Neural crest cell (in vitro differentiated cells): Measurements from ENCODE around the gene IMPA2. TPM values are rescaled to one million over a fixed set of nuclear protein-coding genes. Genes with fewer than 3 reads are reported as not detected.

Experiments used
- DNase-seq: peaks from one replicate; pipeline ENCODE4 v3.0.0; 2021; ENCODE audit warnings: low read depth, mixed read lengths, low spot score
- H3K27ac Mint-ChIP-seq: one replicate; pipeline ENCODE4 v1.8.0; 2021; ENCODE audit warnings: mild to moderate bottlenecking, mixed read lengths; ENCODE audit not compliant: unreplicated experiment
- H3K27me3 Mint-ChIP-seq: 2 replicates; pipeline ENCODE4 v1.8.0; 2021; ENCODE audit warnings: low read depth, mild to moderate bottlenecking, mixed read lengths
- H3K36me3 Mint-ChIP-seq: 2 replicates; pipeline ENCODE4 v1.8.0; 2021; ENCODE audit warnings: low read depth, mild to moderate bottlenecking, mixed read lengths
- H3K4me1 Mint-ChIP-seq: 2 replicates; pipeline ENCODE4 v1.8.0; 2021; ENCODE audit warnings: mixed read lengths
- H3K4me3 Mint-ChIP-seq: one replicate; pipeline ENCODE4 v1.8.0; 2021; ENCODE audit warnings: mild to moderate bottlenecking, mixed read lengths
- H3K9me3 Mint-ChIP-seq: 2 replicates; pipeline ENCODE4 v1.8.0; 2021; ENCODE audit warnings: mixed read lengths
- total RNA-seq: library from RNA; stranded (reverse); gene quantifications from 2 replicates; pipeline ENCODE4 v1.2.1, GENCODE V29; 2021
- TF ChIP-seq, protein P1 (sequence below): fragments of 200-600 bp; sonication (generic); conservative IDR thresholded peaks from 2 replicates; pipeline ENCODE4 v1.5.0; 2021; ENCODE audit warnings: antibody characterized with exemption, mild to moderate bottlenecking

The IMPA2 gene
- total RNA-seq, 1 donor from 2014 or later, result 51.3 TPM

DNA sequence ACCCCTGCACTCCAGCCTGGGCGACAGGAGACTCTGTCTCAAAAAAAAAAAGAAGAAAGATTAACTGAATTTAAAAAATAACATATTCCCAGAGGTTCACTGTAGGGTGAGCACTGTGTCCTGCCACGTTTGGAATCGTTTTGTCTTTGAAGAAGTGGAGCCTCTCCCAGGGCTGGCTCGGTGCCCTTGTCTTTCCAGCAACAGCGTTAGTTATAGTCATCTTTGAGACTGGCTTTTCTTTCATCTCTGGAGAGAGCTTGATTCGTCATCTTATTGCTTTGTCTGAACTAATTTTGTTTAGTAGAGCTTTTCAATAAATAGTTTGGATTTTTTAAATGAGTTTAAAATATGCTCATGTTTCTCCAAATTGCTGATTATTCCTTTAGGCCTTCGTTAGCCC, 50.5 kb downstream of the IMPA2 start:
- Mint-ChIP-seq H3K27me3 (peaks cover 2% of the 10 kb centered on the region), H3K4me1 (no peaks in the 10 kb centered on the region), H3K27ac (no peak overlapping the region), H3K4me3 (no peak overlapping the region), H3K36me3 (no peaks in the 10 kb centered on the region), H3K9me3 (no peaks in the 10 kb centered on the region)
- TF ChIP-seq, protein P1, sequence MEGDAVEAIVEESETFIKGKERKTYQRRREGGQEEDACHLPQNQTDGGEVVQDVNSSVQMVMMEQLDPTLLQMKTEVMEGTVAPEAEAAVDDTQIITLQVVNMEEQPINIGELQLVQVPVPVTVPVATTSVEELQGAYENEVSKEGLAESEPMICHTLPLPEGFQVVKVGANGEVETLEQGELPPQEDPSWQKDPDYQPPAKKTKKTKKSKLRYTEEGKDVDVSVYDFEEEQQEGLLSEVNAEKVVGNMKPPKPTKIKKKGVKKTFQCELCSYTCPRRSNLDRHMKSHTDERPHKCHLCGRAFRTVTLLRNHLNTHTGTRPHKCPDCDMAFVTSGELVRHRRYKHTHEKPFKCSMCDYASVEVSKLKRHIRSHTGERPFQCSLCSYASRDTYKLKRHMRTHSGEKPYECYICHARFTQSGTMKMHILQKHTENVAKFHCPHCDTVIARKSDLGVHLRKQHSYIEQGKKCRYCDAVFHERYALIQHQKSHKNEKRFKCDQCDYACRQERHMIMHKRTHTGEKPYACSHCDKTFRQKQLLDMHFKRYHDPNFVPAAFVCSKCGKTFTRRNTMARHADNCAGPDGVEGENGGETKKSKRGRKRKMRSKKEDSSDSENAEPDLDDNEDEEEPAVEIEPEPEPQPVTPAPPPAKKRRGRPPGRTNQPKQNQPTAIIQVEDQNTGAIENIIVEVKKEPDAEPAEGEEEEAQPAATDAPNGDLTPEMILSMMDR, result no peak
- DNase-seq, result no peak

DNA sequence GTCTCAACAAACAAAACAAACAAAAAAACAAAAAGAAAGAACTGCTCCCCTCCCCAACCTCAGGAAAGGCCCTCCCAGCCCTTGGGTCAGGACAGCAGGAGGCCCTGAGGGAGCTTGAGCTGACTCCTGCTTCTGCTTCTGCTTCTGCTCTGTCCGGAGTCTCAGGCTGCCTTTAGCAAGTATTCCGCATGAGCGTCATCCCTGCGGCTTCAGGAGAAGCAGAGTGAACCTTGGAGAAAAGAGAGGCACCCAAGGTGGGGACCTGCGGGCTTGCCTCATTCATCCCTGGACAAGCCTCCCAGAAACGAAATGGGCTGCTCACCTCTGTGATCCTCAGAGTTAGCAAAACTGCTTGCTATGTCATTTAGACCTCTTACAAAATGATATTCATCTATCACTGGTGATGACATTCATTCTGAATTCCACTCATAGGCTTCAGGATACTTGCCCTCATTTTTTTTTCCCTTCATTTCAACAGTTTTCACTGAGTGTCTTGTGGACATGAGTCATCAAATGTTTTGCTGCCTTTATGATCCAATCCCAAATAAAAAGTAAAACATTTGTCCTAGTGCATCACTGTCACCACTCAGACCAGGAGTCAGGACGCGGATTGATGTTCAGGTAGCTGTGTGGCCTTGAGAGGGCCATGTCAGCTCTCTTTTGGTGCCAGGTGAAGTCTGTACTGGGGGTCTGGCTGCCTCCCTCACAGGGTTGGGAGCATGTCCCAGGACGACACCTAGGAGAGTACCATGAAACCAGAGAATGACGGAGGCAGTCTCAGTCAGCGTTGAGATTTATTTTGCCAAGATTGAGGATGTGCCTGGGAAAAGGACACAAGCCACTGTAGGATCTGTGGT, 51.7 kb downstream of the IMPA2 start:
- no peaks in the 10 kb centered on the region for H3K36me3 Mint-ChIP-seq
- H3K27ac Mint-ChIP-seq, result no peak overlapping the region
- H3K4me3 Mint-ChIP-seq, result no peak overlapping the region
- H3K4me1 Mint-ChIP-seq, result no peaks in the 10 kb centered on the region
- DNase-seq, result no peak
- no peaks in the 10 kb centered on the region for H3K9me3 Mint-ChIP-seq
- TF ChIP-seq, protein P1, result no peak
- peaks cover 12% of the 10 kb centered on the region for H3K27me3 Mint-ChIP-seq

DNA sequence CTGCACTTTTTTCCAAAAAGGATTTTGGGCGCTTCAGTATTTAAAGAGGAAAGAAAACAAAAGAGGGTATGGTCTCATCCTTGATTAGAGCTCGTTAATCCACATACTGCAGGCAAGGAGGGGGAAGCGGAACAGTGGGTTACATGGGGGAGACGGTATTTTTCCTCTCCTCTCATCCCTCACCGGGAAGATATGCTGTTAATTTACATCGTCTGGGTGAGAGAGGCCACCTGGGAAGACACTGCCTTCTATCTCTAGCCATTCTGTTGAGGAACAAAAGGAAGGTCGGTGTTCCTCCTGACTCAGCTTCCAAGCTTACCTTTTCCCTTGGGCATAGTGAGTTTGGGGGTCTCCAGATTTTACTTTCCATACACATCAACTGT, 52.3 kb downstream of the IMPA2 start:
- Mint-ChIP-seq H3K27me3 (peaks cover 14% of the 10 kb centered on the region), H3K9me3 (no peaks in the 10 kb centered on the region), H3K4me3 (no peak overlapping the region), H3K27ac (no peak overlapping the region), H3K36me3 (no peaks in the 10 kb centered on the region), H3K4me1 (no peaks in the 10 kb centered on the region)
- DNase-seq, result no peak
- TF ChIP-seq, protein P1, result no peak

DNA sequence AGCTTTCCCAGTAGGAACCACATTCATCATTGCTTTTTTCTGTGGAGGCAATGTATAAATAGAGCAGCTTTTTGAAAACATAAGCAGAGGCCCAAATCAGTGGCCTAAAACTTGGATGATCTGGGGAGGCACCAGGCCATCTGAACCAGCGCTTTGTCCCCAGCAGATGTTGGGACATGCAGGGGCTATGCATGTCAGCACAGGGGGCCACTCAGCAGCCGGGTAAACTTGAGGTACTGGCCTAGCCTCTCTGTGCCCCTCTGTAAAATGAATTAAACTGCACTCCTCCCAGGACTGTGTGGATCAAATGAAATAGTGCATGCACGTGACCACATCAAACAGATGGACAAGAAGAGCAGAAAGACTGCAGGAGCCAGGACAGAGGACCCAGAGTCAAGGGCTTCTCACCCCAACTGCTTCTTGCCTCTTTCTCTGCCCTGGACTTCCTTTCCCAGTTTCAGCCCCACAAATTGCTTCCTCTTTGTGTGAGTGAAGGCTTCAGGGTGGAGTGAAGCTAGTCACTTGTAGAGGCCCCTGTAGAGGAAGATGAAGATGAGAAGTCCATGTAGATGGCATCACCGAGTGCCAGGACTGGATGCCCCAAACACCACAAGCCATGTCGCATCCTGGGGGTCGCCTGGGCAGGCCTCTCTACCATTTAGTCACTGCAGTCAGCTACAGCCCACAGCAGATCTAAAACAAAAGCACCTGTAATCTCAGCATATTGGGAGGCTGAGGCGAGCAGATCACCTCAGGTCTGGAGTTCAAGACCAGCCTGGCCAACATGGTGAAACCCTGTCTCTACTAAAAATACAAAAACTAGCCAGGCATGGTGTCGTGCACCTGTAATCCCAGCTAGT, 53.2 kb downstream of the IMPA2 start:
- Mint-ChIP-seq H3K4me3 (no peak overlapping the region), H3K27ac (no peak overlapping the region), H3K4me1 (no peaks in the 10 kb centered on the region), H3K9me3 (no peaks in the 10 kb centered on the region), H3K36me3 (no peaks in the 10 kb centered on the region), H3K27me3 (peaks cover 17% of the 10 kb centered on the region)
- DNase-seq, result no peak
- TF ChIP-seq, protein P1, result no peak

DNA sequence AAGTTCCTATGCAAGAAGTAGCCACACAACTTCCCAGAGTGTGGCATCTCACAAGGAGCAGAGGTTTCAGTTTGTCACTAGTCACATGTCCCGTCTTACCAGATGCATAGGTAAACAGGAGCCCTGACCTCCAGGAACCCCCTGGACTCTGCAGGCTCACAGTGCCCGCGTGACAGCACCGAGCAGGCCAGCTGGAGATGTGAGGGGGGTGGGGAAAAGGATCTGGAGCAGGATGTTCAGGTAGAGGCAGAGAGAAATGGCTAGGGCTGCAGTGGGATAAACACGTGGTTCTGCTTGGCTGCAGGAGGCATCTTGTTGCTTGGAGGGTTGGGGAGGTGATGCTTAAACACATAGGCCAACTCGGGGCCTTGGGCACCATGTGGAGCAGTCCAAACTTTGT, 54.2 kb downstream of the IMPA2 start:
- no peak overlapping the region for H3K4me3 Mint-ChIP-seq
- TF ChIP-seq, protein P1, result no peak
- no peak overlapping the region for H3K27ac Mint-ChIP-seq
- DNase-seq, result no peak
- no peaks in the 10 kb centered on the region for H3K4me1 Mint-ChIP-seq
- H3K9me3 Mint-ChIP-seq, result no peaks in the 10 kb centered on the region
- no peaks in the 10 kb centered on the region for H3K36me3 Mint-ChIP-seq
- H3K27me3 Mint-ChIP-seq, result peaks cover 27% of the 10 kb centered on the region
